DND-41 (cell line): ENCODE data around the gene SUPT3H.

Source experiments
- ATAC-seq: fragments of 200-7000 bp; cut with Tn5 transposase; 3 replicates; pipeline ENCODE4 v1.9.1; 2021; ENCODE audit warnings: low read depth; ENCODE audit not compliant: insufficient read depth
- DNase-seq: peaks from one replicate; pipeline ENCODE4 v3.0.0-alpha.2; 2020
- H2AFZ ChIP-seq: 2 replicates; pipeline ENCODE4 v1.6.0; 2012; ENCODE audit warnings: low read depth, low read length
- H3K27ac ChIP-seq: 2 replicates; pipeline ENCODE4 v1.5.1; 2012; ENCODE audit warnings: low read length, inconsistent platforms
- H3K27me3 ChIP-seq: fragments of 200-600 bp; sonication (generic); 2 replicates; pipeline ENCODE4 v1.6.0; 2012; ENCODE audit warnings: low read length, mild to moderate bottlenecking, inconsistent platforms; ENCODE audit not compliant: insufficient read depth, poor library complexity
- H3K36me3 ChIP-seq: 2 replicates; pipeline ENCODE4 v1.5.1; 2012; ENCODE audit warnings: low read length, inconsistent platforms; ENCODE audit not compliant: insufficient read depth
- H3K4me1 ChIP-seq: 2 replicates; pipeline ENCODE4 v1.5.1; 2012; ENCODE audit warnings: mild to moderate bottlenecking, low read length; ENCODE audit not compliant: insufficient read depth
- H3K4me2 ChIP-seq: 2 replicates; pipeline ENCODE4 v1.6.0; 2012; ENCODE audit warnings: mild to moderate bottlenecking, moderate library complexity, low read length, inconsistent platforms; ENCODE audit not compliant: insufficient read depth
- H3K4me3 ChIP-seq, 2 experiments: fragments of 200-600 bp in 1 of 2; shearing (Covaris generic) in 1 of 2; 2 replicates each; pipeline ENCODE4 v1.5.1; 2012 to 2016; ENCODE audit warnings: inconsistent platforms in 2 of 2, low read length in 2 of 2, mild to moderate bottlenecking in 2 of 2, low read depth in 1 of 2, moderate library complexity in 1 of 2
- H3K79me2 ChIP-seq: 2 replicates; pipeline ENCODE4 v1.6.0; 2012; ENCODE audit warnings: low read length, inconsistent platforms; ENCODE audit not compliant: insufficient read depth
- H3K9ac ChIP-seq: 2 replicates; pipeline ENCODE4 v1.6.0; 2012; ENCODE audit warnings: low read depth, mild to moderate bottlenecking, inconsistent platforms, low read length, moderate library complexity
- H3K9me3 ChIP-seq: 2 replicates; pipeline ENCODE4 v1.5.1; 2012; ENCODE audit warnings: low read length, moderate library complexity, mild to moderate bottlenecking, inconsistent platforms; ENCODE audit not compliant: insufficient read depth, severe bottlenecking
- H4K20me1 ChIP-seq: 2 replicates; pipeline ENCODE4 v1.6.0; 2012; ENCODE audit warnings: low read length; ENCODE audit not compliant: insufficient read depth
- CTCF ChIP-seq: IDR thresholded peaks from 2 replicates; pipeline ENCODE4 v1.5.1; 2012; ENCODE audit warnings: borderline replicate concordance, low read length, moderate library complexity, mild to moderate bottlenecking; ENCODE audit not compliant: poor library complexity, severe bottlenecking; ENCODE audit errors: extremely low read depth
- EZH2 ChIP-seq: IDR thresholded peaks from 3 replicates; pipeline ENCODE4 v1.6.1; 2012; ENCODE audit warnings: borderline replicate concordance, low read depth, mild to moderate bottlenecking, moderate library complexity, low read length, inconsistent platforms; ENCODE audit not compliant: severe bottlenecking

SUPT3H gene

GRCh38 chr6:44797746-44798145 lies 580.0 kb downstream of the SUPT3H start:
- Histone ChIP-seq H3K4me3 (no peak overlapping the region), H3K4me2 (no peak overlapping the region), H2AFZ (no peak overlapping the region), H3K79me2 (no peaks in the 10 kb centered on the region), H3K27ac (no peak overlapping the region), H4K20me1 (no peaks in the 10 kb centered on the region), H3K27me3 (no peaks in the 10 kb centered on the region), H3K36me3 (no peaks in the 10 kb centered on the region), H3K9me3 (no peaks in the 10 kb centered on the region), H3K4me1 (no peaks in the 10 kb centered on the region), H3K9ac (no peak overlapping the region)
- DNase-seq (no peak), ATAC-seq (no peak)
- TF ChIP-seq CTCF (no peak), EZH2 (no peak)

GRCh38 chr6:44795326-44795725 lies 582.4 kb downstream of the SUPT3H start:
- Histone ChIP-seq H3K36me3 (no peaks in the 10 kb centered on the region), H2AFZ (no peak overlapping the region), H3K4me2 (no peak overlapping the region), H3K79me2 (no peaks in the 10 kb centered on the region), H3K4me3 (no peak overlapping the region), H3K9ac (no peak overlapping the region), H3K4me1 (no peaks in the 10 kb centered on the region), H3K27ac (no peak overlapping the region), H4K20me1 (no peaks in the 10 kb centered on the region), H3K27me3 (no peaks in the 10 kb centered on the region), H3K9me3 (no peaks in the 10 kb centered on the region)
- no peak for DNase-seq
- ATAC-seq: no peak
- no peak for TF ChIP-seq CTCF
- no peak for TF ChIP-seq EZH2

DNA sequence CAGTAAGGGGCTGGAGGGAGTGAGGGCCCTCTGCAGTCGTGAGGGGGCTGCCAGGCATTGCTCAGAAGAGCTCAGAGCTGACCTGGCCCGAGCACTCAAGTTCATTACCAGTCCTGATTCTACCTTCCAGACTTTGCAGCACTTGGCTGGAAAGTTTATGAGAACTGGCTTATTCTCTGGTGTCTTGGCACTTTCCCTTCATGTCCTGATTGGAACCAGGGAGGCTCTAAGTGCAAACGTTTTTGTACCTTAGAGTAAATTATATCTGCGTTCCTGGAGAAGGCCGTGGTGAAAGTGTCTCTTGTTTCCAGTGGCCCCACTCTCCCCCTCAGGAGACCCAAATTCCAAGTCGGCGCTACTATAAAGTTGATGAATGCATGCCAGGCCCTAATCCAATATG lies 587.9 kb downstream of the SUPT3H start:
- H4K20me1 ChIP-seq: no peaks in the 10 kb centered on the region
- no peaks in the 10 kb centered on the region for H3K79me2 ChIP-seq
- no peaks in the 10 kb centered on the region for H3K27me3 ChIP-seq
- no peak for DNase-seq
- no peak overlapping the region for H2AFZ ChIP-seq
- no peaks in the 10 kb centered on the region for H3K9me3 ChIP-seq
- no peak overlapping the region for H3K4me2 ChIP-seq
- H3K36me3 ChIP-seq: no peaks in the 10 kb centered on the region
- no peak overlapping the region for H3K27ac ChIP-seq
- no peak for ATAC-seq
- H3K9ac ChIP-seq: no peak overlapping the region
- peaks cover 17% of the 10 kb centered on the region for H3K4me1 ChIP-seq
- no peak overlapping the region for H3K4me3 ChIP-seq
- TF ChIP-seq CTCF (no peak), EZH2 (no peak)

DNA sequence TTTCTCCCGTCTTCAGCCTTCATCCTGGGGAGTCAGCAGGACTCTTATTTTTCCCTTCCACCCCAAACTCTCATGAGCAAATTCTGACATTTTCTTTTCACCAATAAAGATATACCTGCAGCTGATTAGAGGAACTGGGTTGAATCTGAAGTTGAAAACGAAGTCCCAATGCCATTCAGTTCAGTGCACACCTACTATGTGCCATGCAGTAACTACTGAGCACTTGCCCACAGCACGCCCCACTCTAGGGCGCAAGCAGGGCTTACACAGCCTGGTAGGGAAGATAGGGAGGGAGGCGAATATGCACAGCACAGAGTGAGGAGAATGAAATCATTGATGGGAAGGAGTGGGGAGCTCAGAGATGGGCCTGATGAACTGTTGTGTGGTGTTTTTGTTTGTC lies 588.7 kb downstream of the SUPT3H start:
- ATAC-seq (no peak), DNase-seq (no peak)
- Histone ChIP-seq H3K9ac (no peak overlapping the region), H3K4me3 (no peak overlapping the region), H3K27me3 (no peaks in the 10 kb centered on the region), H3K79me2 (no peaks in the 10 kb centered on the region), H3K9me3 (peaks cover 5% of the 10 kb centered on the region), H3K4me2 (no peak overlapping the region), H4K20me1 (no peaks in the 10 kb centered on the region), H3K27ac (no peak overlapping the region), H2AFZ (no peak overlapping the region), H3K4me1 (peaks cover 17% of the 10 kb centered on the region), H3K36me3 (no peaks in the 10 kb centered on the region)
- TF ChIP-seq CTCF (no peak), EZH2 (no peak)
